ENCODE data around the gene SBDS.
A peak's percentile ranks its signal among the peaks of the same experiment; 100 is the strongest.
"Not testable (repeated sequence)": the region's sequence is repeated elsewhere in the genome, so short reads cannot be mapped to it uniquely, and the experiment has no call there.

Gene SBDS

GRCh38 chr7:66995050-66995776, at the start of gene SBDS:
Gene SBDS (minus strand): TSS chr7:66995586. CDS start chr7:66995417, 169 bp downstream.
- not testable (repeated sequence) for TF ChIP-seq GATA3, GATA2 (IDR thresholded peaks at IDR 0.05; ENCODE audit: low read depth, low read length)

GRCh38 chr7:67033251-67033650, 37.9 kb upstream of the SBDS start:
- TF ChIP-seq GATA2 (IDR thresholded peaks at IDR 0.05; ENCODE audit: low read depth, low read length) = no peak
- TF ChIP-seq GATA3 (IDR thresholded peaks at IDR 0.05; ENCODE audit: low read depth, low read length) = no peak

DNA sequence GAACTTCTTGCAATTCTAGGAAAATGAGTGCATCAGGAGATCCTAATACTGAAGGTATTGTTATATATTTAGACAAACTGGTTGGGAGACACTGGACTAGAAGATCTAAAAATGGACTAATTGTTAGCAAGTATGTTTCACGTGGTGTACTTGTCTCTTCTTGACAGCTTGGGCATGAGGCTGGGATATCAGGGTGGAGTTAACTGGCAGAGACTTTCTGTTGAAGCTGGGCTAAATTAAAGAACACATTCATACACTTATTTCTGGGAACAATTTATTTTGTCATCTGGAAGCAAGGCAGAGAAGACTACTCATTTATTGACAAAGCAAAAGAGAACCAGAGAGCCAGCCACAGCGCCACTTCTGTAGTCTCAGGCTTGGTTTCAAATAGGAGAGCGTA, 27.1 kb upstream of the SBDS start:
- 0 out of 2 replicates have a peak, but pooled peaks have one; percentile 35 for TF ChIP-seq GATA3 (IDR thresholded peaks at IDR 0.05; ENCODE audit: low read depth, low read length)
- TF ChIP-seq GATA2 (IDR thresholded peaks at IDR 0.05; ENCODE audit: low read depth, low read length) = no peak; the same call in 1 of the 2 replicates

GRCh38 chr7:67021260-67021659, 25.9 kb upstream of the SBDS start:
- TF ChIP-seq GATA3 (IDR thresholded peaks at IDR 0.05; ENCODE audit: low read depth, low read length) (no peak), GATA2 (IDR thresholded peaks at IDR 0.05; ENCODE audit: low read depth, low read length) (no peak)

DNA sequence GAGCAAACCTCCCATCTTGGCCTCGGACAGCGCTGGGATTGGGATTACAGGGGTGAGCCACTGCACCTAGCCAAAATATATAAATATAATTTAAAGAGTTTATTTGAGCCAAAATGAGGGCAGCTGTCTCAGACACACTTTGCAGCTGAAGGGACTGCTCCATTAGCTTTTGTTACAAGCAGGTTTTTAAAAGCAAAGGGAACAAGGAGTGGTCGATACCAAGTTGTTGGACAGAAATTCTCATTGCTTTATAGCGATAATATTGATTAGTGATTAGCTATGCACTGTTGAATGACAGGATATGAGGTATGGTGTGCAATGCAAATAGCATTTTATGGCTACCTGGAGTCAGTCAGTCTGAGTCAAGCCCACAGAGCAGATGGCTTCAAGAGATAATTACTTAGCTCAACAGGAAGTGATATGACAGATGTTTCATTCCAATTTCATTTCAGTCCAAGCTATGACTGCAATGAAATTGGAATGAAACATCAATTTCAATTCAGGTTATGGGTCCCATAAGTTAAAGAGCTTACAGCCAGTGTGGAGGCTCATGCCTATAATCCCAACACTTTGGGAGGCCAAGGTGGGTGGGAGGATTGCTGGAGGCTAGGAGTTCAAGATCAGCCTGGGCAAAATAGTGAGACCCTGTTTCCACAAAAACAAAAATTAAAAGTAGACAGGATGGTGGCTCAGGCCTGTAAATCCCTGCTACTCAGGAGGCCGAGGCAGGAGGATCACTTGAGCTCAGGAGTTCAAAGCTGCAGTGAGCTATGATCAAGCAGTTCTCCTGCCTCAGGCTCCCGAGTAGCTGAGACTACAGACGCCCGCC, 24.4 kb upstream of the SBDS start:
- TF ChIP-seq GATA2 (IDR thresholded peaks at IDR 0.05; ENCODE audit: low read depth, low read length) (peak; percentile 72; the same call in 1 of the 2 replicates), GATA3 (IDR thresholded peaks at IDR 0.05; ENCODE audit: low read depth, low read length) (no peak; the same call in 1 of the 2 replicates)

GRCh38 chr7:67018940-67019339, 23.6 kb upstream of the SBDS start:
- TF ChIP-seq GATA2 (IDR thresholded peaks at IDR 0.05; ENCODE audit: low read depth, low read length) (no peak), GATA3 (IDR thresholded peaks at IDR 0.05; ENCODE audit: low read depth, low read length) (no peak)

- TF ChIP-seq GATA3 (IDR thresholded peaks at IDR 0.05; ENCODE audit: low read depth, low read length) (no peak), GATA2 (IDR thresholded peaks at IDR 0.05; ENCODE audit: low read depth, low read length) (no peak)
These were observed 12.9 kb upstream of the SBDS start for GRCh38 chr7:67008260-67008659.

DNA sequence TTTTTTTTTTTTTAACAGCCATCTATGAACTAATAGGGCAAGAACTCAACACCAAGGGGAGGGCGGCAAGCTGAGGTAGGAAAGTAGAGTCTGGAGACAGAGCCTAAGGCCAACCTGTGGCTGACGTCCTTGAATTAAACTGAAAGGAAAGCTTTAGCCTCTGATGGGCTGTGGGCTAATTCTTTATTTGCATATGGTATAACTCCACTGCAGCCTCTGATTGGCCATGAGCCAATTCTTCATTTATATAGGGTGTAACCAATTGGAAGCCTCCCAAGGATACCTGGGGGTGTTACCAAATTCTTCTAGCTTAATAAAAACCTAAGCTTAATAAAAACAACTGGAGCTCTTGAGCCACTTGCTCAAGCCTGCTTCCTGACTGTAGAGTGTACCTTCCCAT, 11.6 kb upstream of the SBDS start:
- TF ChIP-seq GATA2 (IDR thresholded peaks at IDR 0.05; ENCODE audit: low read depth, low read length) (no peak), GATA3 (IDR thresholded peaks at IDR 0.05; ENCODE audit: low read depth, low read length) (no peak)

DNA sequence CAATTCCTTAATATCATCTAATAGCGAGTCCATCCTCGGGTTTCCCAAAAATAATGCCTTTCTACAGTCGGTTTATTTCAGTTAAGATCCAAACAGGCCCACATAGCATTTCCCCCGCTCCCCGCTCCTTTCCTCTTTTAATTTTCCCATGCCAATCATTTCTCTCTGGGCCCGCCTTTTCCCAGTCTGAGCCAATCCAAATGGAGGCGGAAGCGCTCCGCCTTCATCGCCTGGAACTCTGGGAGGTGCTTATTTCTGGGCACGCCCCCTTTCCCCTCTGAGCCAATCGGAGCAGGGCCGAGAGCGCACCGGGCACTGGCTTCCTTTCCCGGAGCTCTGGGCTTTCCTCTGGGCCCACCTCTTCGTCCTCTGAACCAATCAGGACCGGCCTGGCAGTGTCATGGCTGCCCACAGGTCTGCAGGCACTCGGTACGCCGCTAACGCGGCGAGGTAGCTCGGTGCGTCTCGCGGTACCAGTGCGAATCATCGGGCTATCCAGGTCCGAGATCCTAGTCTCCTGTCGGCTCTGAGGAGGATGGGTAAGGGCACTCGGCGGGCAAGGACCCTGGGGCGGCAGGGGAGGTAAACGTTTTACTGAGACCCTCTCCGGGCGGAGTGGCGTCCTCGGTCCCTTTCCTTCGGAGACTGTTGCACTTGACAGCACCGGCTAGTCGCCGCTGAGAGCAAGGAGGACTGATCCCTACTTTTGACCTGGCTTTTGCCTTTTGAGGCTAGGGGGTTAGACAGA, 1.2 kb upstream of the SBDS start, which contains the start of gene TYW1:
TYW1 (plus strand) TSS at position 390 of the 748 bp plus-strand sequence; CDS start at position 536, 146 bp downstream.
- not testable (repeated sequence) for TF ChIP-seq GATA2, GATA3 (IDR thresholded peaks at IDR 0.05; ENCODE audit: low read depth, low read length)

DNA sequence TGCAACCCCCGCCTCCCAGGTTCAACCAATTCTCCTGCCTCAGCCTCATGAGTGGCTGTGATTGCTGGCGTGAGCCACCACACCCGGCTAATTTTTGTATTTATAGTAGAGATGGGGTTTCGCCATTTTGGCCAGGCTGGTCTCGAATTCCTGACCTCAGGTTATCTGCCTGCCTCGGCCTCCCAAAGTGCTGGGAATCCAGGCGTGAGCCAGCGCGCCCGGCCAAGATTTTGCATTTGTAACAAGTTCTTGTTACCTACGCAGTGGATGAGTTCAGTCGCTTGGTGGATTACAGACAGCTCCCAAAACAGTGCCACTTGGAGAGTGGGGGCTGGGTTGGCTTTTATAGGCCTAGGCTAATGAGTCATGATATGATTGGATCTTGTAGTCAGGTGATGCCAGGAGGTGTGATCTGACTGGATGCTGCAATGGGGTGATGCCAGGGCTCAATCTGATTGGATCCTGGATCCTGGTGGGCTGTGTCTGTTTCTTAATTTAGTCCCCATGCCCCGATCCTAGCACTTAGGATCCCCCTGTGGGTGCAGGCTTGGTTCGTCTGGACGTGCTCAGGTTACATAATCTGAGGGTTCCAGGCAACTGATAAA, 20.3 kb downstream of the SBDS start:
- TF ChIP-seq GATA3 (IDR thresholded peaks at IDR 0.05; ENCODE audit: low read depth, low read length) (no peak), GATA2 (IDR thresholded peaks at IDR 0.05; ENCODE audit: low read depth, low read length) (no peak)

DNA sequence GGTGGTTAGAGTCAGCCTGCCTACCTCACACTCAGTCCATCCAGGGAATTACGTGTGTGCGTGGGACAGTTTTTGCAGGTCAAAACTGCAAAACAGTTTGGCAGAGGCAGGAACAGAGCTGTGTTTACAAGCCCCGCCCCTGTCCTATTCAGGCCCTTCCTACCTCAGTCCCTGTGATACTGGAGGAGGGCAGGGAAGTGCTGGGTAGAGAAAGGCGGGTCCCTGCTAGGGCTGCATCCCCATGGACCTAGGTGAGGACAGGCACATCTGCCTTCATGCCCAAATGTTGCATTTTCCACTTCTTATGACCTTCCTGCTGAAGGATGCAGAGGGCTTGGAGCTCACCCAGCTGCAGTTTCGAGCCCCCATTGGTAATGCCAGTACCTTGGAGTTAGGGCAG, 25.1 kb downstream of the SBDS start:
- no peak for TF ChIP-seq GATA3 (IDR thresholded peaks at IDR 0.05; ENCODE audit: low read depth, low read length)
- TF ChIP-seq GATA2 (IDR thresholded peaks at IDR 0.05; ENCODE audit: low read depth, low read length) = no peak

GRCh38 chr7:66967029-66967428, 28.4 kb downstream of the SBDS start:
- TF ChIP-seq GATA2 (IDR thresholded peaks at IDR 0.05; ENCODE audit: low read depth, low read length) (no peak), GATA3 (IDR thresholded peaks at IDR 0.05; ENCODE audit: low read depth, low read length) (no peak)

DNA sequence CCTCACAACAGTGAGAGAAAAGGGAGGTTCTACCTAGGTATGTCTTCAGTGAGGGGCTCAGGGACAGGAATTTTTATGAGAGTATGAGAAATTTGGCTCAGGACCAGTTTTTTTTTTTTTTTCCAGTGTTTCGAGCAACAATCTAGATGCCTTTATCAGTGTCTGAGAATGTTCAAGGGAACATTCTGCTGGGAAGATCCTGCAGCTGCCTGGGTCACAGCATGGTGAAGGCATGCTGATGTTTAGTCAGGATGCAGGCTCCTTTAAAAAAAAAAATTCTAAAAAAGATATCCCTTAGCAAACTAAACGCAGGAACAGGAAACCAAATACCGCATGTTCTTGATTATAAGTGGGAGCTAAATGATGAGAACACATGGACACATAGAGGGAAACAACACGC, 31.0 kb downstream of the SBDS start:
- TF ChIP-seq GATA2 (IDR thresholded peaks at IDR 0.05; ENCODE audit: low read depth, low read length) (no peak), GATA3 (IDR thresholded peaks at IDR 0.05; ENCODE audit: low read depth, low read length) (no peak)
